ENCODE measurements around the gene RAPGEF5.

Gene RAPGEF5

GRCh38 chr7:22195397-22196172 lies 161.4 kb downstream of the RAPGEF5 start:
- TF ChIP-seq, protein P1, sequence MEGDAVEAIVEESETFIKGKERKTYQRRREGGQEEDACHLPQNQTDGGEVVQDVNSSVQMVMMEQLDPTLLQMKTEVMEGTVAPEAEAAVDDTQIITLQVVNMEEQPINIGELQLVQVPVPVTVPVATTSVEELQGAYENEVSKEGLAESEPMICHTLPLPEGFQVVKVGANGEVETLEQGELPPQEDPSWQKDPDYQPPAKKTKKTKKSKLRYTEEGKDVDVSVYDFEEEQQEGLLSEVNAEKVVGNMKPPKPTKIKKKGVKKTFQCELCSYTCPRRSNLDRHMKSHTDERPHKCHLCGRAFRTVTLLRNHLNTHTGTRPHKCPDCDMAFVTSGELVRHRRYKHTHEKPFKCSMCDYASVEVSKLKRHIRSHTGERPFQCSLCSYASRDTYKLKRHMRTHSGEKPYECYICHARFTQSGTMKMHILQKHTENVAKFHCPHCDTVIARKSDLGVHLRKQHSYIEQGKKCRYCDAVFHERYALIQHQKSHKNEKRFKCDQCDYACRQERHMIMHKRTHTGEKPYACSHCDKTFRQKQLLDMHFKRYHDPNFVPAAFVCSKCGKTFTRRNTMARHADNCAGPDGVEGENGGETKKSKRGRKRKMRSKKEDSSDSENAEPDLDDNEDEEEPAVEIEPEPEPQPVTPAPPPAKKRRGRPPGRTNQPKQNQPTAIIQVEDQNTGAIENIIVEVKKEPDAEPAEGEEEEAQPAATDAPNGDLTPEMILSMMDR (IDR thresholded peaks at IDR 0.05; ENCODE audit: insufficient read depth, missing control alignments): no peak
- DNase-seq (ENCODE audit: insufficient read length, low spot score) (no peak), FAIRE-seq (no peak)

DNA sequence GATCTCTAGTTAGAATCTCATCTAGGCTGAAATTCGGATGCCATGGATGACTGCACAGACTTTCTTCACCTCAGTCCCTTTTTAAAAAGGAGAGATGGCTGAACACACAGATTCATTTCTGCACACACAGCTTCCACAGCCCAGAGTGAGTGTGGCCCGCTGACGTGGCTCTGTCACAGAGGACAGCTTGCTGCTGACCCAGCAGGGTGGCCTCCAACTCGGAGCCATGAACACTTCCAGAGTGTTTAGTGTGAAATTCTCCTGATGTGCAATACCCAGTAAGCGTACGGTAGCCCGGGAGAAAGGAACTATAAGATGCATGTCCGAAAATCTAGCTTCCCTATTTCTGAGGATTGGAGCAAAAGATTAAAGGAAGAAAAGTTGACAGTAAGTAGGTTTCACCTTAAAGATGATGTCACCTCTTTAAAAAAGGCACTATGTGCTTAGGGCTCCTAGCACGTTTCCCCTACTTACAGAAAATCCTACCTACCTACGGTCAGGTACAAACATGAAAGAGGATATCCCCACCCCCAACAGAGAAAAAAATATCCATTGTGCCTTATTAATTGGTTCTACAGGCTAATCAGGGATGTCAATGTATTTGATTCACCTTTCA lies 162.2 kb downstream of the RAPGEF5 start:
- DNase-seq (ENCODE audit: insufficient read length, low spot score) (no peak), FAIRE-seq (peak; percentile 32)
- TF ChIP-seq, protein P1 (IDR thresholded peaks at IDR 0.05; ENCODE audit: insufficient read depth, missing control alignments): no peak

- TF ChIP-seq, protein P1 (IDR thresholded peaks at IDR 0.05; ENCODE audit: insufficient read depth, missing control alignments): no peak
- FAIRE-seq: no peak
- no peak for DNase-seq (ENCODE audit: insufficient read length, low spot score)
These were observed 163.4 kb downstream of the RAPGEF5 start for GRCh38 chr7:22193450-22193983.

DNA sequence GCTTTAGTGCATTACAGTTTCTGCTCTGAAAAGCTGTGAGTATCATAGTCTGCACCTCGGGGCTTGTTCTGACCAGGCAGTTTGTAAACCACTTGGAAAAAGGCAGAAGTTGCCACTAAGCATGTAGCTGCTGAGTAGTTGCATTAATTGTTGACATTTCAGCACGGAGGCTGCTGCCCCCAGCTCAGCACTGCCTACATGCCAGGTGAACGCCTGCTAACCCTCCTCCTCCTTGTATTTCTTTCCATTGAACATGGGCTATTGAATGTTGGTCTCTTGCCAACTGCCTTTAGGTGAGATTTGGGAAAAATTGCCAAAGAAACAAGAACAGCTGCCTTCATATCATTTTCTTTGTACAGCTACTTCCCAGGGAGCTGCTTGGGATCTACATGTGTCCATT lies 164.2 kb downstream of the RAPGEF5 start:
- TF ChIP-seq, protein P1 (IDR thresholded peaks at IDR 0.05; ENCODE audit: insufficient read depth, missing control alignments): no peak
- DNase-seq (ENCODE audit: insufficient read length, low spot score) (no peak), FAIRE-seq (no peak)

DNA sequence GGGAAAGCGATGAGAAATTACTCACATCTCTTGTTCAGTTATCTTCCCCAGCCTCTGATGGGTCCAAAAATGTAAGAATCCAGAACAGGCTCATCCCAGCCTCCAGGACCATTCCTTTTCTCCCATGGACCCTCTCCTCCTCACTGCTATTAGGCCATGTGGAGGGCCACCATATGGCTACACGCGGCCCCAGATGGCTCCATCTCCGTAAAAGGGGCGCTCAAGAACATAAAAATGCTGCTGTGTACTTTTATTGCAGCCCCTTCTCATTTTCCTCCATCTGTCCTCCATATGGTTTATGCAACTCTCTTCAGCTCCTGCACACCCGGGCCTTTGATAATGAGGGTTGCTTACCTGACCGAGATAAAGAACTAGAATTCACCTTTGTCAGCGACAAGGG lies 166.2 kb downstream of the RAPGEF5 start:
- FAIRE-seq (peak; percentile 72), DNase-seq (ENCODE audit: insufficient read length, low spot score) (no peak)
- TF ChIP-seq, protein P1 (IDR thresholded peaks at IDR 0.05; ENCODE audit: insufficient read depth, missing control alignments): no peak

GRCh38 chr7:22189741-22190140 lies 167.2 kb downstream of the RAPGEF5 start:
- no peak for DNase-seq (ENCODE audit: insufficient read length, low spot score)
- no peak for FAIRE-seq
- TF ChIP-seq, protein P1 (IDR thresholded peaks at IDR 0.05; ENCODE audit: insufficient read depth, missing control alignments): no peak

GRCh38 chr7:22189230-22189629 lies 167.7 kb downstream of the RAPGEF5 start:
- no peak for FAIRE-seq
- DNase-seq (ENCODE audit: insufficient read length, low spot score): no peak
- TF ChIP-seq, protein P1 (IDR thresholded peaks at IDR 0.05; ENCODE audit: insufficient read depth, missing control alignments): no peak

All from D721Med (cell line).